Measurements from ENCODE around the gene STN1.

The STN1 gene

GRCh38 chr10:103871006-103871405 lies 47.0 kb downstream of the STN1 start:
- in situ Hi-C loops (cut with MboI; ENCODE audit: low sequenced_read_pairs) = no loop called here

DNA sequence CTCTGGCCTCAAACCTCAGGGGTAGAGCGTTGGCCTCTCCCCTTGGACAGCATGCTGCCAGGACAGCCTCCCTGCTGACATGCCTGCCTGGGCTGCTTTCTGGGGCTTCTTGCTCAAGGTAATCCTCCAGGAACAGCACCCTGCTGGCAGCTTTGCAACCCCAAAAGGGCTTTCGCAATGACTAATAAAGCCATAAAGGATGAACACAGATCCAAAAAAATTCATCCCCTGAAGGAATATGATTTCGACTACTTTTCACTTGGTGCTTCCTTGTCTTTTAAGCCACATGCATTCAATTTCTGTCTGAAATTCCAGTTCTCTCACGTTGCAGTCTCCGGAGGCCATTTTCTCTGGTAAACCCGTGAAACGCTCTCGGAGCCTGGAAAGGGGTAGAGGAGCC lies 47.5 kb downstream of the STN1 start:
- in situ Hi-C loops (cut with MboI; ENCODE audit: low sequenced_read_pairs) = no loop called here

- in situ Hi-C loops (cut with MboI; ENCODE audit: low sequenced_read_pairs) = loop anchor here (10.0 kb wide), 1 partner anchor 155 kb away; no protein-coding TSS in a partner anchor
These were observed 48.6 kb downstream of the STN1 start for GRCh38 chr10:103869336-103869735.

- in situ Hi-C loops (cut with MboI; ENCODE audit: low sequenced_read_pairs) = loop anchor here (10.0 kb wide), 1 partner anchor 153 kb away; no protein-coding TSS in a partner anchor
These were observed 49.8 kb downstream of the STN1 start for GRCh38 chr10:103868200-103868599.

DNA sequence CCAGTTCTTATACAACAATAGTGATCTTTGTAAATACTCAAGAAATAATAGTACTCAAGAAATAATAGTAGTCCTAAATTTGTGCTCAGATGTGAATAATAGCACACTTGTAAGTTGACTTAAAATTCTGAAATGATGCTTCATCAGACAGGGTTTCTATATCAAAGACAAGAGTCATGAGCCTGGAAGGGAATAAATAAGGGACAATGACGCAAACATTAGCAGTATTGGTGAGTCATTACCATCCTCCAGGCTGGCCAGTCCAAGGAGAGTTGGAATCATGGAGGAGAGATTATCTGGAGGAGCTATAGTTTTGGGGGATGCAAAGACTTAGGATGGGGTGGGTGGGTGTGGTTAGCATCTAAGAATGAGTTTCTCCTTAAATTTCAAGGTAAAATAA lies 56.5 kb downstream of the STN1 start:
- in situ Hi-C loops (cut with MboI; ENCODE audit: low sequenced_read_pairs) = loop anchor here (10.0 kb wide), 1 partner anchor 147 kb away; no protein-coding TSS in a partner anchor

GRCh38 chr10:103859161-103860086 lies 58.6 kb downstream of the STN1 start:
- in situ Hi-C loops (cut with MboI; ENCODE audit: low sequenced_read_pairs) = loop anchor here (10.0 kb wide), 1 partner anchor 145 kb away; no protein-coding TSS in a partner anchor

- in situ Hi-C loops (cut with MboI; ENCODE audit: low sequenced_read_pairs) = no loop called here
These were observed 59.6 kb downstream of the STN1 start for GRCh38 chr10:103858360-103858759.

DNA sequence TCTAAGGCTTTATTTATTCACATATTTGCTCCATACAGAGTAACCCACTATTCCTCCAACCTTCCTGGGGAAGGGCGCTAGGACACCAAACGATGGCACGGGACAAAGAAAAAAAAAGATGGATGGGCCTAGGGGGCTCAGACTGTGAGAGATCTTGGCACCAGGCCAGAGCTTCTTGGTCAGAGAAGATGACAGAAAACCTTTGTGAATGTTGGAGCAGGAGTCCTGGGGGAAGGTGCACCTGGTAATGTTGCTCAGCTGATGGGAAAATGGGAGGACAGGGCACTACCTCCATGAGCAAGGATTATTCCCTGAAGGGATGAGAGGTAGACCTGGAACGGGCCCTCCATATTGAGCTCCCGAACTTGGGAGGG lies 61.2 kb downstream of the STN1 start:
- in situ Hi-C loops (cut with MboI; ENCODE audit: low sequenced_read_pairs) = no loop called here

DNA sequence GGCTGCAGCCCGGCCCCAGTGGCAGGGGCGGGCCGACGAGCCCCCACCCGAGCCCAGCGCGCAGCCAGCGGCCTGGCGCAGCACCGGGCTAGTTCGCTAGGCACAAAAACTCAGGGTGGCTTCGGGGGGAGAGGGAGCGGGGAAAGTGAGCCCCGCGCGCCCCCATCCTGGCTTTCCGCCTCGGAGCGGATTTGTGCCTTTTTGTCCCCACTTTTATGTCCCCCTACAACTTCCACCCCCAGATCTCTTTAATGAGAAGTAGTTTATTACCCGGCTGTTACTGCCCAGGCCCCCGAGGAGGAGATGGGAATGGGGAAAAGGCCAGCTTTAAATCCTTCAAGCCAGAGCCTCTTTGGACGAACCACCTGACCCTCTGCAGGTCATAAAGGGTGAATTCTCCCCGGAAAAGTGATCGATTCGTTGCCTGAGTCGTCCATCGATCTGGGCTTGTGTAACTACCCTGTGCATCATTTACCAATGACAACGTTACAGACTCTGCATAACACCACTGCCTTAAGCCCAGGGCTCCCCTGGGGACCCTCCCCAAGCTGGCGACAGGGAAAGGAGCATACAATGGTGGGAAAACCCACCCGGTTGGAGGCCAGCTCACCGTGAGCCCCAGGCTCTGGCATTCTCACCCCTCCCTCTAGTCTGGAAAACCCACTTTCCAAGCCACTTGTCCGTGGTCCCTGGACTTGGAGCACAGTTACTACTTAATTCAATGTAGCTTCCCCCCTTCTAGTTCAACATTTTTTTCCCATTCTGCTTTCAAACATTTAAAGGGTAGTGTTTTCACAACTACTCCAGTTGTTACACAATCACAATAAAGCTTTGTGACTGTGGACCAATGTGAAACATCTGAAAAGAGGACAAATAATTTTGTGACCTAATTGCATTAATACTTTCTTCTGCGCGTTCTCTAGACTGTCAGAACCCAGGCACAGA lies 61.9 kb downstream of the STN1 start:
- in situ Hi-C loops (cut with MboI; ENCODE audit: low sequenced_read_pairs) = no loop called here

DNA sequence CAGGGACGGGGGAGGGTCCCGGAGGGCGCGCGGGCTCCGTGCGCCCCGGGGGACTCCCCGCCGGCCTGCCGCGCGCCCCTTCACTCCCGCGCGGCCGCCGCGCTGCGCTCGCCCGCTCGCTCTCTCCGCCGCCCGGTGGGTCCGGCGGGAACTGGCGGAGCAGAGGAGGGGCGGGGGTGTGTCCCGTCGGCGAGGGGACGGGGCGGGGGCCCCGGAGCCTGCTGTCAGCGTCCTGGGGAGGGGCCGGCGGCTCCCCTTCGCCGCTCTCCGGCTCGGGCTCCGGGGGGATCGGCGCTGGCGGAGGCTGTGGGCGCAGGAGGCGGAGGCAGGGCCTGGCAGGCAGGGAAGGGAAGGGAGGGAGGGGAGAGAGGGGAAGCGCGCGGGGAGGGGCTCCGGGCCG lies 62.6 kb downstream of the STN1 start, which contains the start of gene SH3PXD2A:
SH3PXD2A (minus strand) TSS at position 153 of the 400 bp plus-strand sequence. CDS start 310 bp downstream, outside the sequence.
- in situ Hi-C loops (cut with MboI; ENCODE audit: low sequenced_read_pairs) = no loop called here

- in situ Hi-C loops (cut with MboI; ENCODE audit: low sequenced_read_pairs) = no loop called here
These were observed 63.1 kb downstream of the STN1 start for GRCh38 chr10:103854686-103855391.

DNA sequence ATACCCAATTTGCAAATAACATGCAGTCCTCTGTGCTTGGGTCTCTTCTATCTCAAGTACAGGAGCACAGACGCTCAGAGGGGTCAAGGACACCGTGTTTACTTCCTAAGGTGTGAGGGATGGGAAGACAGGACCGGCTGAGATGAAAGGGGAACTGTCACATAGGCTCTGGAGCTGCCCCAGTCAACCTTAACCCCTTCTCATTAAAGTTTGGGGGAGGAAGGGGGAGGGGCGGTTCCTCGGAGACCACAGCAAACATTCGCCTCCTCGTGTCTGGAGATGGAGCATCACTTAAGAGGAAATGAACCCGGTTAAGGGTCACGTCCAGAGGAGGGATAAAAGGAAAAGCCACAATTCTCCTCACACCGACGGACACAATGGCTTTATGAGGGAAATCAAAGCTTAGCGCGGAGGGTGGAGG lies 63.7 kb downstream of the STN1 start:
- in situ Hi-C loops (cut with MboI; ENCODE audit: low sequenced_read_pairs) = no loop called here

DNA sequence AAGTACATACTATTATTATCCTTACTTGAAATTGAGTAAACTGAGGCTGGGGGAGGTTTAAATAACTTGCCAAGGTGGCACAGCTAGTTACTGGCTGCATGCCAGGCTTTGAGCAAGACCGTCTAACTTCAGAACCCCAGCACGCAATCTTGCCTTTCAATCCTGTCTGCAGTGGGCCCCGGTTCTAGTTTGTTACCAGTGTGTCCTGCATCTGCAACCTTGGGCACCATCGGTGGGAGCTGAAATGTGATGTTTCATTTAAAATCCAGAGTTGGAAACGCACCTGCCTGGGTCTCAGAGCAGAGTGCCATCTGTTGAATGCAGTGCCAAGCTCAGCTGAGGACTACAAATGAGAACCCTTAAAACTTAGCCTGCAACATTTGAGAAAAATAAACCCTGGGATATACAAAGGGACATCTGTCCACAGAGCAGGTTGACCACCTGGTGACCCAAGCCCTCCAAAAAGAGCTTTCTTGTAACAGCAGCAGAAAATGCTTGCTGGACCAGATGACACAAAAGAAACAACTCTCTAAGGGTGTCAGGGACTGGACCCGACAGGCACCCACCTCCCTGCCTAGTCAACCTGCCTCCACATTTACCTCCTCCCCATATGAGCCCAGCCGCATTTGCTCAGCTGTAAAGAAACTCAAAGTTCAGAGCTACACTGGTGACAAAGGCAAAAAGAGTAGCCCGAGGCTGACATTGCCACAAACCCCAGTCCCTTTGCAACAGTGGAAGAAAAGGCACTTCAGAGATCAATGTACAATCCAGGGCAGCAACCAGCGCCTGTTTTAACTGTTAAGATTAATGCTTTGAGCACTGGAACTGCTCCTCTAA lies 64.3 kb downstream of the STN1 start:
- in situ Hi-C loops (cut with MboI; ENCODE audit: low sequenced_read_pairs) = no loop called here

GRCh38 chr10:103852856-103853255 lies 65.1 kb downstream of the STN1 start:
- in situ Hi-C loops (cut with MboI; ENCODE audit: low sequenced_read_pairs) = no loop called here

- in situ Hi-C loops (cut with MboI; ENCODE audit: low sequenced_read_pairs) = no loop called here
These were observed 65.7 kb downstream of the STN1 start for GRCh38 chr10:103852189-103852711.

DNA sequence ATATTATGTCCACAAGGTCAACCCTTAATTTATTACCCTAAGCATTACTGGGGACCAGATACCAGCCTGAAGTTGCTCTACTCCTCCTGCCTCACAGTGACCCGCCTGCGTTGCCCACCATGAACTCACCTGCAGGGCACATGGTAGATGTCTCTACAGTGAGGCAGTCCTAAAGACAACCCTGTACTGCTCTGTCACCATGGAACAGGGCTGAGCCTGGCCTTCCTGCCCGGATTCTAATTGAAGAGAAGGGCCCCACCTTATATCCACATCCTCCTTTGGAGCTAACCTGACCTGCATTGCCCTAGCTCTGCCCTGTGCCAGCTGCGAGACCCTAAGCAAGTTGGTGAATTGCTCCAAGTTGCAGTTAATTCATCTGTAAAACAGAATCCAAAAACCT lies 66.7 kb downstream of the STN1 start:
- in situ Hi-C loops (cut with MboI; ENCODE audit: low sequenced_read_pairs) = no loop called here

- in situ Hi-C loops (cut with MboI; ENCODE audit: low sequenced_read_pairs) = no loop called here
These were observed 67.5 kb downstream of the STN1 start for GRCh38 chr10:103850572-103850895.

- in situ Hi-C loops (cut with MboI; ENCODE audit: low sequenced_read_pairs) = no loop called here
These were observed 68.0 kb downstream of the STN1 start for GRCh38 chr10:103849880-103850571.
